ENCODE results near the gene ABHD6.

- TF ChIP-seq CTCF (IDR thresholded peaks at IDR 0.05; ENCODE audit: insufficient read depth, low read length) (no peak), POLR2AphosphoS5 (IDR thresholded peaks at IDR 0.05; ENCODE audit: low read depth) (no peak), SPI1 (IDR thresholded peaks at IDR 0.05; ENCODE audit: borderline replicate concordance, low read depth) (no peak)
These were observed 3.1 kb upstream of the ABHD6 start for GRCh38 chr3:58234516-58234931.
